ENCODE data around the gene SMC5.

The SMC5 gene

DNA sequence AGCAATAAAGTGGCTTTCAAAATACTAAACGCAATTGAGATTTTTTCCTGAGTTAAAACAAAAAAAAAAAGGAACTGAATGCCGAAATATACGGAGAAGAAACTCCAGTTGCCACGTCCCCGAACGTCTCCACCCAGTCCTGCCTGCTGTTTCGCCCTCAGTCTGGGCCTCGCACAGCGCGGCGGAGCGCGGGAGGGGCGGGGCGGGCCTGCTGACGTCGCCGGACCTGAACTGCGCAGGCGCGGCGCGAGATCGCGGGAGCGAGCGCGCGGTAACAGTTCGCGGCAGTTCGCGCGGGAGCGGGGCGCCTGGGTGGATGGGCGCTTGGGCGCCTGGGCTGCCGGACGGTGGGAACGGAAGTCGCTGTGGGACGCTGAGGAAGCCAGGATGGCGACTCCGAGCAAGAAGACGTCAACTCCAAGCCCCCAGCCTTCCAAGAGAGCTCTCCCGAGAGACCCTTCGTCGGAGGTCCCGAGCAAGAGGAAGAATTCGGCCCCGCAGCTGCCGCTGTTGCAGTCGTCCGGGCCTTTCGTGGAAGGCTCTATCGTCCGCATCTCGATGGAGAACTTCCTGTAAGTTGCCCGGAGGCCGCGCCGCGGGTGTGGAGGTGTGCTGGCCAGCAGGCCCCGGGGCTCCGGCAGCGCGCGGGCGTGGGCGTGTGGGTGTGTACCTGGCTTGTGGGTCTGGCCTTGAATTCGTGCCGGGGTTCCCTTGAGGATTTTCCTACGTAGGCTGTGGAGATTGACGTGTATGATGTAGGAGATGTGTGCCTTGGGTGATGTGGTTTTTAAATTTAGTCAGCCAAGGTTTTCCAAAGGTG is at the start of gene SMC5:
TSS of gene SMC5 (plus strand) at position 287 of the 820 bp plus-strand sequence. CDS start at position 388, 101 bp downstream.
- FAIRE-seq = no peak
- peak; percentile 71 for DNase-seq (ENCODE audit: insufficient read length, low spot score)
- TF ChIP-seq, protein P1, sequence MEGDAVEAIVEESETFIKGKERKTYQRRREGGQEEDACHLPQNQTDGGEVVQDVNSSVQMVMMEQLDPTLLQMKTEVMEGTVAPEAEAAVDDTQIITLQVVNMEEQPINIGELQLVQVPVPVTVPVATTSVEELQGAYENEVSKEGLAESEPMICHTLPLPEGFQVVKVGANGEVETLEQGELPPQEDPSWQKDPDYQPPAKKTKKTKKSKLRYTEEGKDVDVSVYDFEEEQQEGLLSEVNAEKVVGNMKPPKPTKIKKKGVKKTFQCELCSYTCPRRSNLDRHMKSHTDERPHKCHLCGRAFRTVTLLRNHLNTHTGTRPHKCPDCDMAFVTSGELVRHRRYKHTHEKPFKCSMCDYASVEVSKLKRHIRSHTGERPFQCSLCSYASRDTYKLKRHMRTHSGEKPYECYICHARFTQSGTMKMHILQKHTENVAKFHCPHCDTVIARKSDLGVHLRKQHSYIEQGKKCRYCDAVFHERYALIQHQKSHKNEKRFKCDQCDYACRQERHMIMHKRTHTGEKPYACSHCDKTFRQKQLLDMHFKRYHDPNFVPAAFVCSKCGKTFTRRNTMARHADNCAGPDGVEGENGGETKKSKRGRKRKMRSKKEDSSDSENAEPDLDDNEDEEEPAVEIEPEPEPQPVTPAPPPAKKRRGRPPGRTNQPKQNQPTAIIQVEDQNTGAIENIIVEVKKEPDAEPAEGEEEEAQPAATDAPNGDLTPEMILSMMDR (IDR thresholded peaks at IDR 0.05; ENCODE audit: insufficient read depth, missing control alignments) = no peak

DNA sequence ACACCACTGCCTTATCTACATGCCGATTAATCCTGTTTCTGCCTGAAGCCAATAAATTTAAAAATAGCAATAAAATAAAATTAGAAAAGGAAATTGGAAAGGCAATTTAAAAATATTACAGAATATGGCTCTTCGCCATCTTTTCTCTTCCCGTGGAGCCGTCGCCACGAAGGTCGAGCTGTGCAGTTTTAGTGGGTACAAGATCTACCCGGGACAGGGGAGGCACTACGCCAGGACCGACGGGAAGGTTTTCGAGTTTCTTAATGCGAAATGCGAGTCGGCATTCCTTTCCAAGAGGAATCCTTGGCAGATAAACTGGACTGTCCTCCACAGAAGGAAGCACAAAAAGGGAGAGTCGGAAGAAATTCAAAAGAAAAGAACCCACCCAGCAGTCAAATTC is 41.7 kb upstream of the SMC5 start:
- no peak for DNase-seq (ENCODE audit: insufficient read length, low spot score)
- TF ChIP-seq, protein P1 (IDR thresholded peaks at IDR 0.05; ENCODE audit: insufficient read depth, missing control alignments) = no peak
- no peak for FAIRE-seq

DNA sequence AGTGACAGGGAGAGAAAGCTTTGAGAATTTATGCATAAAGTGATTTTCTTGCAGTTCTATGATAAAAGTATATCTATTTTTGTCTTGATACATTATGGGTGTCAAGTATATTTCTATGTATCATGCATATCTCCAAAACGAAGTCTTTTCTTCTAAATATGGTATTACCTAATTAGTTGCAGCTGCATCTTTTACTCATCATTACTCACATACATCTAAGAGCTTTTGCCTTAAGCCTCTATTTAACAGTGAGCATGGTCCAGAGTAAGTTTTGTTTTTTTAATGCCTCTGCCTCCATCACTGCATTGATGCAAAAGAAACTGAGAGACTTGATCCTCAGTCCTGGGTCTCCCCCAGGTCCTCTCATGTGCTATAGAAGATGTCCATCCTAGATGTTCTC is 40.0 kb upstream of the SMC5 start:
- no peak for FAIRE-seq
- TF ChIP-seq, protein P1 (IDR thresholded peaks at IDR 0.05; ENCODE audit: insufficient read depth, missing control alignments) = no peak
- no peak for DNase-seq (ENCODE audit: insufficient read length, low spot score)

DNA sequence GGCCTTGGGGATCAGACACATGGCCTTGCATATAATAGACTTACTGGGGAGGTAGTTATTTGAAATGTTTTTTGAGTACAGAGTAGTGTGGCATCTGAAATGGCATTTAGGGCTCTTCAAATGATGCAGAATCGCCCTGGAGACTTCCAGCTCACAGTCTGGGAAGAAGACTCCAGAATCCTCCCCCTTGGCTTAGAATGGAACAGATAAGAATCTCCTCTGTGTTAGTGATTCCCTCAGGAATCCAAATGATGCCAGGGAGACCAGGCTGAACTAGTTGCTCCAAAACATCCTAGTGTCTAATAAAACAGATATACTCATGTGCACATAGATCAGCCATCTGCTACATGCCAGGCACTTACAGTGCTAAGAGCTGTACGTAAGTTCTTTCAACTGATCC is 38.6 kb upstream of the SMC5 start:
- no peak for DNase-seq (ENCODE audit: insufficient read length, low spot score)
- TF ChIP-seq, protein P1 (IDR thresholded peaks at IDR 0.05; ENCODE audit: insufficient read depth, missing control alignments) = no peak
- FAIRE-seq = no peak

DNA sequence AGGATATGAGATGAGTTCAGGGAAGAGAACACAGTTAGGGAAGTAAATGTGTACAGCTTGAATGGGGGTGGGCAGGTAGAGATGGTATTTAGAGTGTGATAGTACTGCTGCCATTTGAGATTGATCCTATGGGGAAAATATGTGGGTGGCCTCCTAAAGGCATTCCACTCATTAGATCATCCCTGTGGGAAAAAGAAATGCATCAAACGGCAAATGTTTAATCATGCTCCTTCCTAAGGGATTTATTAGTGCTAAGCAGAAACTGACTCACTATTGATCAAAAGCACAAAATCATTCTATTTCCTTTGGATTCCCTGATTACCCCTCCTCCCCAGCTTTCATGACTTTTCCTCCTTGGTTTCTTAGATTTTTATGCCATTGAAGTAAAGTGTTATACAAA is 36.4 kb upstream of the SMC5 start:
- no peak for DNase-seq (ENCODE audit: insufficient read length, low spot score)

DNA sequence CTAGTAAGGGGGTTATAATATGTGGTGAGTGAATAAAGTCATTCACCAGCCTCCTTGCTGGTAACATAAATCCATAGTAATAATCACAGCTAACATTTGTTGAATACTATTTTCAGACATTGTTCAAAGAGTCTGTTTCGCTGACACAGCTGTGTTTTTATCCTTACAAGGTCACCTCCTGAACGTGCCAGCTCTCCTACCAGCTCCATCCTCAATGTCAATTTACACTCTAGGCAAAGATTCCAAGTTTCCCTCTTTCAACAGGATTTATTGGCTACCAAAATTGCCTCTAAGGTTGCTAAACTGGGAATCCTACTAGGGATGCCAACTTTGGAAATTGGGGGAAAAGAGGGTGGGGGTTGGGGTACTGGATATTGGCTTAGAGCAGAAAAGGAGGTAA is 30.7 kb upstream of the SMC5 start:
- FAIRE-seq (no peak), DNase-seq (ENCODE audit: insufficient read length, low spot score) (no peak)
- TF ChIP-seq, protein P1 (IDR thresholded peaks at IDR 0.05; ENCODE audit: insufficient read depth, missing control alignments) = no peak

More for the DNA sequence above, 36.4 kb upstream of the SMC5 start:
- no peak for FAIRE-seq
- TF ChIP-seq, protein P1 (IDR thresholded peaks at IDR 0.05; ENCODE audit: insufficient read depth, missing control alignments) = no peak

DNA sequence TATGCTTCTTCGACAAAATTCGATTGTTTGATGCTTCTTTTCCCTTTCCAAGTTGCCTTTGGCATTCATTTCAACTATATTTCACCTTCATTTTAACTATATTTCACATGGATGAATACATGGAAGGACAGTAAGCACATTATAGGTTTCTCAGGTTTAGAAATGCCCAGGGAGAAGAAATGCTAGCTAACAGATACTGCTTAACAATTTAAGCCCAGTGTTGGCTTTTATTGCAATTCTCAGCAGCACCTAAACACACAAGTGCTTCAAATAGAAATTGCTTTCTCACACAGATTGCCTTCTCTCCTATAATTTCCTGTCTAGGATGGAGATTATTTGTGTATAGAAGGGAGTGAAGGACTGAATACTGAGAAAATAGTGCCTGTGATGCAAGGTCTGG is 30.2 kb upstream of the SMC5 start:
- no peak for DNase-seq (ENCODE audit: insufficient read length, low spot score)
- TF ChIP-seq, protein P1 (IDR thresholded peaks at IDR 0.05; ENCODE audit: insufficient read depth, missing control alignments) = no peak
- FAIRE-seq = no peak

Data from D721Med (cell line).